Heart left ventricle (tissue), 16 donors: ENCODE data around the gene CD47. TPM values are rescaled to one million over a fixed set of nuclear protein-coding genes. Genes with fewer than 3 reads are reported as not detected.

ENCODE experiments used
- ATAC-seq, 4 donors: fragments of 200-7000 bp; cut with Tn5 transposase; one replicate each; pipeline ENCODE4 v1.9.1; 2020 to 2022; ENCODE audit warnings: moderate library complexity in 4 of 4, mild to moderate bottlenecking in 3 of 4, moderate number of reproducible peaks in 1 of 4
- DNase-seq, 5 donors: peaks; one replicate each; pipeline ENCODE4 v3.0.0-alpha.2; 2020
- H3K27ac ChIP-seq, 12 donors: fragments of 200-600 bp; sonication (generic) in 4 of 12; one replicate each; pipeline versions ENCODE4 v1.5.0 to v1.8.0; 2016 to 2022; ENCODE audit warnings: mild to moderate bottlenecking in 2 of 12
- H3K27me3 ChIP-seq, 9 donors: fragments of 200-600 bp; sonication (generic) in 2 of 9; one replicate each; pipeline versions ENCODE4 v1.5.1 to v1.8.0; 2016 to 2022; ENCODE audit warnings: mild to moderate bottlenecking in 3 of 9
- H3K36me3 ChIP-seq, 9 donors: fragments of 200-600 bp; sonication (generic) in 2 of 9; one replicate each; pipeline versions ENCODE4 v1.5.0 to v1.8.0; 2018 to 2022; ENCODE audit warnings: mild to moderate bottlenecking in 2 of 9
- H3K4me1 ChIP-seq, 12 donors: fragments of 200-600 bp; sonication (generic) in 4 of 12; one replicate each; pipeline versions ENCODE4 v1.5.0 to v1.8.0; 2016 to 2022; ENCODE audit warnings: mild to moderate bottlenecking in 3 of 12
- H3K4me3 ChIP-seq, 12 donors: fragments of 200-600 bp; sonication (generic) in 4 of 12; one replicate each; pipeline versions ENCODE4 v1.5.0 to v1.8.0; 2017 to 2022; ENCODE audit warnings: mild to moderate bottlenecking in 9 of 12, moderate library complexity in 4 of 12
- H3K9me3 ChIP-seq, 12 donors: fragments of 200-600 bp; sonication (generic) in 4 of 12; one replicate each; pipeline versions ENCODE4 v1.5.0 to v1.8.0; 2016 to 2022; ENCODE audit warnings: mild to moderate bottlenecking in 1 of 12
- POLR2A ChIP-seq, 2 donors: fragments of 450-650 bp; IDR thresholded peaks; one replicate each; pipeline ENCODE4 v1.6.1; 2017; ENCODE audit warnings: antibody characterized with exemption in 2 of 2, mild to moderate bottlenecking in 2 of 2, moderate library complexity in 2 of 2
- WGBS, 4 donors: extraction: QIAGEN DNeasy Blood & Tissue Kit in 2 of 4; methylation state at CpG; one replicate each; pipeline versions ENCODE4 v1.1.5 to v1.1.7; 2013 to 2018; 5-methylcytosine and 5-hydroxymethylcytosine counted together
- intact Hi-C, 10 donors: fragments of 100-400 bp; cut with DNase I; formaldehyde crosslinking; loops; one replicate each; pipeline versions ENCODE4 v1.11.1 to v1.14.2; 2022
- polyA plus RNA-seq, 2 donors: library from polyadenylated mRNA; stranded (reverse); fragments of 200-250 nt; gene quantifications; one replicate each; pipeline ENCODE4 v1.2.3, GENCODE V29; 2013
- total RNA-seq, 9 donors: library from RNA; depleted of rRNA in 2 of 9; stranded (reverse); fragments of >200 nt in 2 of 9; fragmentation: NEBNext Ultra II Directional in 3 of 9; extraction: Animal tissue kit (Norgen Biotek cat#: 25700) in 3 of 9; gene quantifications; one replicate each; pipeline versions ENCODE4 v1.1.0 to v1.2.4, GENCODE V29; 2016 to 2023
- TF ChIP-seq, protein P1 (sequence below), 12 donors: fragments of 200-600 bp; sonication (generic) in 4 of 12; IDR thresholded peaks; one replicate each; pipeline versions ENCODE4 v1.5.0 to v1.8.0; 2018 to 2022; ENCODE audit warnings: antibody characterized with exemption in 12 of 12, mild to moderate bottlenecking in 5 of 12
- donor health status: ischemic (EF 13 %, LVEDD 7.1; RV severe dilation, severe dysfunction).
- donor health status: healthy with polysubstance abuse.
- donor health status: DM: no; HTN: yes; CAD: no.
- donor health status: DM: no; HTN: no; CAD: no.
- donor health status: ischemic (EF 25% LVEDD 6.9; RV normal size, moderate dysfunction).
- donor health status: ischemic (EF 25% LVEDD 5.7; RV mildly dilated, moderate dysfunction).
- donor health status: healthy.
- donor health status: DM: yes; HTN: yes; CAD: no.
- donor health status: ischemic (EF 35%, LVEDD 5.7; RV mildly dilated, moderate dysfunction).
- donor health status: nonischemic (EF 11% LVEDD 7.7; RV severe dilation, severe dysfunction).
- donor health status: DM: yes; HTN: yes; CAD: no.
- donor health status: PGD.
- donor health status: ischemic (EF 29% LVEDD 5.4; RV normal size, mild dysfunction).
- donor health status: nonischemic (EF 23%, LVEDD 6.1; RV moderate dilation, normal function).

Gene CD47
- total and polyA plus RNA-seq, 11 donors = 27.7 to 80.6 (median 42.4) TPM

DNA sequence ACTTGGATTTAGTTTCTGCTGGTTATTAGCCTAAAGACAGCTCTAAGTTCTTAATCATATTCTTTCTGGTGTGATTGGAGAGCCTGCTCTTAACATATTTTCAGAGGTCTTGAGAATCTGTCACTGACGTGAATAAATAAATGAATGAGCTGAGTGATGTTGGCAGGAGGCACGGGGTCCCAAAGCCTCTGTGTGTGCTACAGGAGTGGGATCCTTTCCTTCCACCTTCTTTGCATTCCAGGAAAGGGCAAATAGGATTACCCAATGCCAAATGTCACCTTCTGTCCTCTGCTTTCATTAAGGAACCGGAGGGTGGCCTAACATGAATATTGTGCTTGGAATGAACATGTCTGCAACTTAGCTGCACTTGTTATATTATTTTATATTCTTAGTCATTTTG is 53.1 kb downstream of the CD47 start:
- DNase-seq = no peak
- Histone ChIP-seq H3K36me3 (peaks cover 0 to 27% (median 16%) of the 10 kb centered on the region in 9 donors), H3K27ac (peak overlapping the region in 1 of 12 donors; percentile 64), H3K4me3 (no peak overlapping the region), H3K27me3 (no peaks in the 10 kb centered on the region), H3K4me1 (peaks cover 0 to 27% (median 12%) of the 10 kb centered on the region in 12 donors), H3K9me3 (no peaks in the 10 kb centered on the region)
- ATAC-seq = no peak
- intact Hi-C loops = no loop called here
- TF ChIP-seq, protein P1, sequence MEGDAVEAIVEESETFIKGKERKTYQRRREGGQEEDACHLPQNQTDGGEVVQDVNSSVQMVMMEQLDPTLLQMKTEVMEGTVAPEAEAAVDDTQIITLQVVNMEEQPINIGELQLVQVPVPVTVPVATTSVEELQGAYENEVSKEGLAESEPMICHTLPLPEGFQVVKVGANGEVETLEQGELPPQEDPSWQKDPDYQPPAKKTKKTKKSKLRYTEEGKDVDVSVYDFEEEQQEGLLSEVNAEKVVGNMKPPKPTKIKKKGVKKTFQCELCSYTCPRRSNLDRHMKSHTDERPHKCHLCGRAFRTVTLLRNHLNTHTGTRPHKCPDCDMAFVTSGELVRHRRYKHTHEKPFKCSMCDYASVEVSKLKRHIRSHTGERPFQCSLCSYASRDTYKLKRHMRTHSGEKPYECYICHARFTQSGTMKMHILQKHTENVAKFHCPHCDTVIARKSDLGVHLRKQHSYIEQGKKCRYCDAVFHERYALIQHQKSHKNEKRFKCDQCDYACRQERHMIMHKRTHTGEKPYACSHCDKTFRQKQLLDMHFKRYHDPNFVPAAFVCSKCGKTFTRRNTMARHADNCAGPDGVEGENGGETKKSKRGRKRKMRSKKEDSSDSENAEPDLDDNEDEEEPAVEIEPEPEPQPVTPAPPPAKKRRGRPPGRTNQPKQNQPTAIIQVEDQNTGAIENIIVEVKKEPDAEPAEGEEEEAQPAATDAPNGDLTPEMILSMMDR (IDR thresholded peaks at IDR 0.05) = no peak
- TF ChIP-seq POLR2A (IDR thresholded peaks at IDR 0.05) = no peak
- 60 to 70% (median 65%) methylated on average over 3 of the region's 3 CpGs for WGBS, 4 donors

DNA sequence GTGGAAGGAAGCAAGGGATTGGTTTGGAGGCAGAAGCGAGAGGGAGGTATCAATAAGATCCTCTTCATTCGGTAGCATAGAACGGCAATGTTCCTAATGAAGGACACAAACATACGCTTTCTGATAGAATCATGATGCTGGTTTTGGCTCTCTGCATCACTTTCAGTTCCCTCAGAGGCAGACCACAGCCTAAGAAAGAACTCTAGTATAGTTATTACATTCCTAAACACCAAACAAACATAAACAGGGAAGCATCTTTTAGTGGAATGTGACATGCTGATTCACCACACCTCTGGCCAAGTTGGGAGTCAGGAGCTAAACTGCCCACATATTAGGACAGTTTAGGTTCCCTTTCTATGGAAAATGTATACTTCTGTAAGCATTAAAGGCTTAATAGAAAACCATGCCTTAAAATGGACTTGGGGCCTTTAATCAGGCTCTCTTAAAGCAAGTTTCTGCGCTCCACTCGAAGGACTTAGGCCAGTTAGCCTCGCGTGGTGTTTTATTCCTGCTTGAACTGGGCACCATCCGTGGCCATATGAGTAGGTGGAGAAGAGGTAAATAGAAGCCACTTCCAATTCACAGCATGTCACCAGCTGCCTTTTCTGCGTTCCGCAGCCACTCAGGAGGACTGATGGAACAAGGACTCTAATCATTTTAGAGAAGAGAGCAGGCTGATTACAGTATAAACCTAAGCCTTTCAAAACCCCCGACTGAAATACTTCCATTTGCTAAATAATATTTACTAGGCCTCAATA is 53.7 kb downstream of the CD47 start:
- ATAC-seq (peak in 2 of 4 donors; percentile 37 to 54), DNase-seq (no peak)
- peaks cover 0 to 27% (median 12%) of the 10 kb centered on the region in 12 donors for H3K4me1 ChIP-seq
- H3K4me3 ChIP-seq = no peak overlapping the region
- TF ChIP-seq POLR2A (IDR thresholded peaks at IDR 0.05) = no peak
- TF ChIP-seq, protein P1 (IDR thresholded peaks at IDR 0.05) = no peak
- intact Hi-C loops = no loop called here
- H3K9me3 ChIP-seq = no peaks in the 10 kb centered on the region
- H3K27ac ChIP-seq = peak overlapping the region in 2 of 12 donors; percentile 20 to 64
- H3K36me3 ChIP-seq = peaks cover 0 to 21% (median 11%) of the 10 kb centered on the region in 9 donors
- 71 to 80% (median 75%) methylated on average over 12 of the region's 12 CpGs for WGBS, 4 donors
- no peaks in the 10 kb centered on the region for H3K27me3 ChIP-seq

DNA sequence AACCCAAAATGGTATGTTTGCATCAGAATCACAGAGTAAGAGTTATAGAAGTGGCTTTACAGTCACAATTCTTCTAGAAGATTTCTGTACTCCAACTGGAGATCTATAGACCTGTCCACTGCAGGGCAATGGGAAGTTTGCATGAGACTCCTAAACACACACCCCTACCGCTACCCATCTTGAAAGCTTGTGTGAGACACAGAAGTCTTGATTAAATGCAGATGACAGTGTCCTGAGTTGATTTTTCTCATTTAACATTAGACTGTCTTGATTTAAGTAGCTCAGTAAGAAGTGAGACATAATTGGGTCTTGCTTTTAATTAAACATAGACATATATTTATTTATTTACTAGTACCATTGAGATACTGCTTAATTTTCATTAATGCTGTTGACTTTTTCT is 54.4 kb downstream of the CD47 start:
- Histone ChIP-seq H3K4me3 (no peak overlapping the region), H3K9me3 (no peaks in the 10 kb centered on the region), H3K27me3 (no peaks in the 10 kb centered on the region), H3K36me3 (peaks cover 0 to 13% (median 7%) of the 10 kb centered on the region in 9 donors), H3K27ac (peak overlapping the region in 2 of 12 donors; percentile 20 to 64), H3K4me1 (peaks cover 0 to 27% (median 12%) of the 10 kb centered on the region in 12 donors)
- WGBS, 4 donors = 91 to 97% (median 96%) methylated on average over 1 of the region's 1 CpG
- ATAC-seq = no peak
- no peak for DNase-seq
- no peak for TF ChIP-seq POLR2A (IDR thresholded peaks at IDR 0.05)
- TF ChIP-seq, protein P1 (IDR thresholded peaks at IDR 0.05) = no peak
- intact Hi-C loops = no loop called here

DNA sequence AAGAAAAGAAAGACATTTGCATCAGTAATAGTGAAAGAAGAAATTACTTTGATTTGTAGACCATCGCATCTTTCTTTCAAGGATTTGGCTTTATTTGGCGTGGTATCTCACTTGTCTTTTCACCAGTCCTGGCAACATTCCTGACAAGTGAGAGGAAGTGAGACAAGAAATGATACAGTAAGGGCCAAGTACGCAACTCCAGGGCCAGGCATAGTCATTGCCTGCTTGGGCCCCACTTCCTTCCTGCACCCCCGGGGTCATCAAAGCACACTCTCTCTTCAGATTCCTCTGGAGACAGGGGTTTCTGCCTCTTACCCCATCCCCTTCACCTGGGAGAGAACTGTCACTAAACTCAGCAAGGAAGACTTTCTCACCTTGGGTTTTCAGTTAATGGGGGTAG is 55.1 kb downstream of the CD47 start:
- DNase-seq (no peak), ATAC-seq (peak in 3 of 4 donors; percentile 53 to 68 (median 61))
- WGBS, 4 donors = 35 to 45% (median 40%) methylated on average over 4 of the region's 4 CpGs
- Histone ChIP-seq H3K27ac (no peak overlapping the region), H3K4me1 (peaks cover 0 to 27% (median 12%) of the 10 kb centered on the region in 12 donors), H3K36me3 (peaks cover 0 to 9% (median 3%) of the 10 kb centered on the region in 9 donors), H3K4me3 (no peak overlapping the region), H3K27me3 (no peaks in the 10 kb centered on the region), H3K9me3 (no peaks in the 10 kb centered on the region)
- intact Hi-C loops = no loop called here
- TF ChIP-seq POLR2A (IDR thresholded peaks at IDR 0.05) = no peak
- TF ChIP-seq, protein P1 (IDR thresholded peaks at IDR 0.05) = no peak
